DOHH2 (cell line): ENCODE measurements around the gene PNO1.

Experiments used
- H3F3A ChIP-seq: fragments of 200-600 bp; sonication (generic), shearing (Covaris generic); 2 replicates; pipeline ENCODE4 v1.6.0; 2016; ENCODE audit warnings: antibody characterized with exemption, mild to moderate bottlenecking; ENCODE audit not compliant: control insufficient read depth, insufficient read depth
- H3K27ac ChIP-seq: fragments of 200-600 bp; sonication (generic); 2 replicates; pipeline ENCODE4 v1.5.1; 2014; ENCODE audit warnings: low read depth, mild to moderate bottlenecking, low read length, moderate library complexity
- H3K27me3 ChIP-seq: fragments of 200-600 bp; sonication (generic); 2 replicates; pipeline ENCODE4 v1.6.1; 2014; ENCODE audit warnings: mild to moderate bottlenecking, low read length, mixed read lengths; ENCODE audit not compliant: control insufficient read depth
- H3K36me3 ChIP-seq: fragments of 200-600 bp; sonication (generic); 2 replicates; pipeline ENCODE4 v1.6.1; 2014; ENCODE audit warnings: mild to moderate bottlenecking, low read length, moderate library complexity, mixed read lengths; ENCODE audit not compliant: control insufficient read depth
- H3K4me1 ChIP-seq: fragments of 200-600 bp; sonication (generic); 2 replicates; pipeline ENCODE4 v1.6.1; 2014; ENCODE audit warnings: mild to moderate bottlenecking, low read length, mixed read lengths; ENCODE audit not compliant: control insufficient read depth
- H3K4me2 ChIP-seq: fragments of 200-600 bp; sonication (generic); 2 replicates; pipeline ENCODE4 v1.6.0; 2014; ENCODE audit warnings: mild to moderate bottlenecking, low read length, moderate library complexity
- H3K4me3 ChIP-seq: fragments of 200-600 bp; sonication (generic); 2 replicates; pipeline ENCODE4 v1.5.1; 2014; ENCODE audit warnings: mild to moderate bottlenecking, low read length, mixed read lengths
- H3K79me2 ChIP-seq: fragments of 200-600 bp; sonication (generic); 2 replicates; pipeline ENCODE4 v1.6.1; 2014; ENCODE audit warnings: mild to moderate bottlenecking, low read length, mixed read lengths; ENCODE audit not compliant: control insufficient read depth
- H3K9me2 ChIP-seq: fragments of 200-600 bp; sonication (generic); replicated peaks from 2 replicates; pipeline ENCODE4 v1.6.1; 2014; ENCODE audit warnings: mild to moderate bottlenecking, low read length, mixed read lengths; ENCODE audit not compliant: control insufficient read depth
- H3K9me3 ChIP-seq: fragments of 200-600 bp; sonication (generic); 2 replicates; pipeline ENCODE4 v1.6.1; 2014; ENCODE audit warnings: antibody characterized with exemption, low read length, mixed read lengths; ENCODE audit not compliant: control insufficient read depth, insufficient read depth
- H4K20me1 ChIP-seq: fragments of 200-600 bp; sonication (generic); 2 replicates; pipeline ENCODE4 v1.6.0; 2014; ENCODE audit warnings: low read depth, mild to moderate bottlenecking, antibody characterized with exemption, low read length, moderate library complexity; ENCODE audit not compliant: control insufficient read depth, insufficient read depth
- CTCF ChIP-seq: fragments of 200-600 bp; sonication (generic); IDR thresholded peaks from one replicate; pipeline ENCODE4 v1.5.1; 2014; ENCODE audit warnings: antibody characterized with exemption, mild to moderate bottlenecking, low read depth, low read length; ENCODE audit not compliant: poor library complexity, severe bottlenecking
- EZH2phosphoT487 ChIP-seq: fragments of 200-600 bp; sonication (generic); IDR thresholded peaks from 2 replicates; pipeline ENCODE4 v1.6.1; 2017; ENCODE audit warnings: borderline replicate concordance, mild to moderate bottlenecking, antibody characterized with exemption, low read length, moderate library complexity, mixed read lengths

The PNO1 gene

GRCh38 chr2:68190991-68191731 lies 33.5 kb downstream of the PNO1 start:
- H3K9me3 ChIP-seq = no peaks in the 10 kb centered on the region
- H3K4me1 ChIP-seq = peaks cover 9% of the 10 kb centered on the region
- no peak overlapping the region for H3K4me2 ChIP-seq
- H3K27ac ChIP-seq = no peak overlapping the region
- TF ChIP-seq EZH2phosphoT487 = no peak
- no peak for TF ChIP-seq CTCF
- H3K79me2 ChIP-seq = peaks cover 77% of the 10 kb centered on the region
- H3K4me3 ChIP-seq = no peak overlapping the region
- H3F3A ChIP-seq = peaks cover 16% of the 10 kb centered on the region
- no peaks in the 10 kb centered on the region for H3K9me2 ChIP-seq
- H4K20me1 ChIP-seq = peaks cover 17% of the 10 kb centered on the region
- peaks cover 25% of the 10 kb centered on the region for H3K36me3 ChIP-seq
- H3K27me3 ChIP-seq = no peaks in the 10 kb centered on the region

- peaks cover 87% of the 10 kb centered on the region for H3K79me2 ChIP-seq
- no peaks in the 10 kb centered on the region for H3K9me3 ChIP-seq
- peaks cover 20% of the 10 kb centered on the region for H4K20me1 ChIP-seq
- H3K36me3 ChIP-seq = peaks cover 18% of the 10 kb centered on the region
- no peak overlapping the region for H3K27ac ChIP-seq
- no peak overlapping the region for H3K4me2 ChIP-seq
- no peaks in the 10 kb centered on the region for H3K27me3 ChIP-seq
- TF ChIP-seq EZH2phosphoT487 (no peak), CTCF (no peak)
- H3K4me1 ChIP-seq = peaks cover 11% of the 10 kb centered on the region
- peaks cover 17% of the 10 kb centered on the region for H3F3A ChIP-seq
- no peaks in the 10 kb centered on the region for H3K9me2 ChIP-seq
- H3K4me3 ChIP-seq = no peak overlapping the region
Measured at GRCh38 chr2:68193144-68193543, 35.5 kb downstream of the PNO1 start.

GRCh38 chr2:68193787-68194372 lies 36.2 kb downstream of the PNO1 start:
- no peak overlapping the region for H3K4me3 ChIP-seq
- H3K9me3 ChIP-seq = no peaks in the 10 kb centered on the region
- peaks cover 21% of the 10 kb centered on the region for H3F3A ChIP-seq
- H3K9me2 ChIP-seq = no peaks in the 10 kb centered on the region
- peaks cover 11% of the 10 kb centered on the region for H3K4me1 ChIP-seq
- peaks cover 17% of the 10 kb centered on the region for H3K36me3 ChIP-seq
- peaks cover 85% of the 10 kb centered on the region for H3K79me2 ChIP-seq
- H3K4me2 ChIP-seq = no peak overlapping the region
- no peak overlapping the region for H3K27ac ChIP-seq
- H4K20me1 ChIP-seq = peaks cover 20% of the 10 kb centered on the region
- H3K27me3 ChIP-seq = no peaks in the 10 kb centered on the region
- no peak for TF ChIP-seq CTCF
- TF ChIP-seq EZH2phosphoT487 = no peak
